Omental fat pad (tissue), 4 donors: ENCODE measurements around the gene ZNF638. TPM values are rescaled to one million over a fixed set of nuclear protein-coding genes. Genes with fewer than 3 reads are reported as not detected.

ENCODE experiments used
- ATAC-seq: fragments of 150-250 bp; one replicate; pipeline ENCODE4 v1.9.1; 2016; ENCODE audit warnings: mild to moderate bottlenecking, moderate library complexity; ENCODE audit not compliant: low FRiP score
- DNase-seq: peaks from one replicate; pipeline ENCODE4 v3.0.0-alpha.2; 2019; ENCODE audit warnings: low spot score
- CTCF ChIP-seq, 3 donors: fragments of 450-650 bp; IDR thresholded peaks; one replicate each; pipeline ENCODE4 v1.5.1; 2016 to 2017; ENCODE audit warnings: antibody characterized with exemption in 3 of 3, mild to moderate bottlenecking in 3 of 3, moderate library complexity in 2 of 3
- total RNA-seq, 4 donors: library from RNA; depleted of rRNA; stranded (reverse); fragments of >200 nt; gene quantifications; one replicate each; pipeline ENCODE4 v1.1.0, GENCODE V29; 2016

Gene ZNF638
- total RNA-seq, 4 donors from 2014 or later: 112 to 264 (median 128) TPM

- ATAC-seq (no peak), DNase-seq (no peak)
- TF ChIP-seq CTCF (IDR thresholded peaks at IDR 0.05): no peak
Measured at GRCh38 chr2:71455011-71455740, 123.6 kb downstream of the ZNF638 start.

- DNase-seq (no peak), ATAC-seq (no peak)
- no peak for TF ChIP-seq CTCF (IDR thresholded peaks at IDR 0.05)
Measured at GRCh38 chr2:71455741-71456569, 124.4 kb downstream of the ZNF638 start.

GRCh38 chr2:71456617-71457016 lies 125.0 kb downstream of the ZNF638 start:
- no peak for TF ChIP-seq CTCF (IDR thresholded peaks at IDR 0.05)
- DNase-seq (no peak), ATAC-seq (no peak)

GRCh38 chr2:71457123-71457915 lies 125.7 kb downstream of the ZNF638 start:
- ATAC-seq (no peak), DNase-seq (no peak)
- TF ChIP-seq CTCF (IDR thresholded peaks at IDR 0.05): no peak

GRCh38 chr2:71457923-71458322 lies 126.3 kb downstream of the ZNF638 start:
- DNase-seq (no peak), ATAC-seq (no peak)
- no peak for TF ChIP-seq CTCF (IDR thresholded peaks at IDR 0.05)

GRCh38 chr2:71458413-71459083 lies 127.0 kb downstream of the ZNF638 start:
- no peak for DNase-seq
- no peak for TF ChIP-seq CTCF (IDR thresholded peaks at IDR 0.05)
- ATAC-seq: no peak
